NB4 (cell line): ENCODE results near the gene NUDCD2.

Experiments
- DNase-seq: peaks from one replicate; pipeline ENCODE4 v3.0.0; 2010; ENCODE audit warnings: low read depth
- H3K4me3 ChIP-seq: one replicate; pipeline ENCODE4 v1.5.1; 2011; ENCODE audit warnings: mild to moderate bottlenecking, low read depth, low read length, moderate library complexity
- MYC ChIP-seq: IDR thresholded peaks from 2 replicates; pipeline ENCODE4 v1.6.1; 2011; ENCODE audit warnings: low read depth, low read length
- POLR2A ChIP-seq: IDR thresholded peaks from 2 replicates; pipeline ENCODE4 v1.6.1; 2011; ENCODE audit warnings: mild to moderate bottlenecking; ENCODE audit not compliant: insufficient read length; ENCODE audit errors: extremely low read depth
- TF ChIP-seq, protein P1 (sequence below): IDR thresholded peaks from one replicate; pipeline ENCODE4 v1.5.1; 2012; ENCODE audit warnings: low read depth, low read length
- TF ChIP-seq, protein P2 (sequence below): IDR thresholded peaks from 2 replicates; pipeline ENCODE4 v1.6.1; 2011; ENCODE audit warnings: low read depth, low read length

Gene NUDCD2

DNA sequence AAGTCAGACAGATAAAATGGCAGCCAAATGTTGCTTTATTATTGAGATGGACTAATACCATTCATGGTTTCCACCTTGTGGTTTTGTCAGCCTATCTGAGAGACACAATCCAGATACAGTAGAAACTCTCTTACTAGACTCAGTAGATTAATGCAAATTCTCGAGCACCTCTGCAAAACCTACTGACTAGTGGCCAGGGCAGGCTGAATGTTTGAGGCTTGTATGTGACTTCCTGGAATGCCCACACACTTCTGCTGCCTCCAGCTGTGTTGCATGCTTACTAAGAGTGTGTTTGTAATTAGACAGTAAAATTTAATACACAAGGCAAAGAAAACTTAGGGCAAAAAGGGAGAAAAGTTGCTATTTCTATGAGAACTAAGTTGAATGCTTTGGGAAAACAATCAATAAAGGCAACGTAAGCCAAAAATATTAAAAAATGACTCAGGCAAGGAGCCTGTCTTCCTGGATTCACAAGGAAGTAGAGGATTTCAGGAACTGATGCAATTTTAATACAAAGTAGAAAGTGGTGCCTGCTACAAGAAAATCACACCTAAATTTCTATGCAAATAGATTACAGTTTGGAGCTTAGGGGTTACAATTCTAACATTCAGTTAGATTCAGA, 52.8 kb downstream of the NUDCD2 start:
- DNase-seq, result peak; percentile 30
- TF ChIP-seq, protein P1, sequence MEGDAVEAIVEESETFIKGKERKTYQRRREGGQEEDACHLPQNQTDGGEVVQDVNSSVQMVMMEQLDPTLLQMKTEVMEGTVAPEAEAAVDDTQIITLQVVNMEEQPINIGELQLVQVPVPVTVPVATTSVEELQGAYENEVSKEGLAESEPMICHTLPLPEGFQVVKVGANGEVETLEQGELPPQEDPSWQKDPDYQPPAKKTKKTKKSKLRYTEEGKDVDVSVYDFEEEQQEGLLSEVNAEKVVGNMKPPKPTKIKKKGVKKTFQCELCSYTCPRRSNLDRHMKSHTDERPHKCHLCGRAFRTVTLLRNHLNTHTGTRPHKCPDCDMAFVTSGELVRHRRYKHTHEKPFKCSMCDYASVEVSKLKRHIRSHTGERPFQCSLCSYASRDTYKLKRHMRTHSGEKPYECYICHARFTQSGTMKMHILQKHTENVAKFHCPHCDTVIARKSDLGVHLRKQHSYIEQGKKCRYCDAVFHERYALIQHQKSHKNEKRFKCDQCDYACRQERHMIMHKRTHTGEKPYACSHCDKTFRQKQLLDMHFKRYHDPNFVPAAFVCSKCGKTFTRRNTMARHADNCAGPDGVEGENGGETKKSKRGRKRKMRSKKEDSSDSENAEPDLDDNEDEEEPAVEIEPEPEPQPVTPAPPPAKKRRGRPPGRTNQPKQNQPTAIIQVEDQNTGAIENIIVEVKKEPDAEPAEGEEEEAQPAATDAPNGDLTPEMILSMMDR, result no peak
- TF ChIP-seq POLR2A, result no peak
- TF ChIP-seq, protein P2, sequence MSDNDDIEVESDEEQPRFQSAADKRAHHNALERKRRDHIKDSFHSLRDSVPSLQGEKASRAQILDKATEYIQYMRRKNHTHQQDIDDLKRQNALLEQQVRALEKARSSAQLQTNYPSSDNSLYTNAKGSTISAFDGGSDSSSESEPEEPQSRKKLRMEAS, result no peak
- no peak for TF ChIP-seq MYC

DNA sequence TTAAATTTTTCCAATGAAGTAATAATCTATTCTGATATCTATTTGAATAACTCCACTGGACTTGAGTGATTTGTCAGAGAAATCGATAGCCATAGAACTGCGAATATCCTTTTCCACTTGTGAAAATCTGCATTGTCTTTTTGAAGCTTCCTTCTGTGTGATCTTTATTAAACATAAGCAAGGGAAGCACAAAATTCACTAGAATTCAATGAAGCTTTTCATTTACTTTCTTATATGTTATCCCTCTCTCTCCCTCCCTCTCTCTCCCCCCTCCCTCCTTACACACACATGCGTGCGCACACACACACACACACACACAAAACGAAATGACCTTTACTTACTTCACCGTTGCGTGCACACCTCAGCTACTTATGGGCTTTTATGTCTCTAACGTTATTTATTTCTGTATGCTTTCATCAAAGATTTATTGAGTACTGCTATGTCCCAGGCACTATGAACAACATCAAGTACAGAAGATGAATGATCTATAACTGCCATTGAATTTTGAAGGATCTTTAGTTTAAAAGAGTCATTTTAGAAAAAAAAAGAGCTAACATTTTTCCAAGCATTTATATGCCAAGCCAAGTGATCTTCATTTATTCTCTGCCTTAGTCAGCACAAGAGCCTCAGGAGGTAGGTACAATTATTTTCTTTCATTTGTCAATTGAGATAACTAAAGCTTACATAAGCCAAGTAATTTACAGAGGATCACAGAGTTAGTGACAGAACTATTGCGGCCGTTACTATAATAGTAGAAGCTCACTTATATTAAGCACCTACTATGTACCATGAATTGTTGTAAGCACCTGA, 55.3 kb downstream of the NUDCD2 start:
- H3K4me3 ChIP-seq, result no peak overlapping the region
- no peak for DNase-seq
- no peak for TF ChIP-seq POLR2A
- TF ChIP-seq, protein P1, result no peak
- no peak for TF ChIP-seq MYC
- TF ChIP-seq, protein P2, result no peak

More for the DNA sequence above, 52.8 kb downstream of the NUDCD2 start:
- no peak overlapping the region for H3K4me3 ChIP-seq

DNA sequence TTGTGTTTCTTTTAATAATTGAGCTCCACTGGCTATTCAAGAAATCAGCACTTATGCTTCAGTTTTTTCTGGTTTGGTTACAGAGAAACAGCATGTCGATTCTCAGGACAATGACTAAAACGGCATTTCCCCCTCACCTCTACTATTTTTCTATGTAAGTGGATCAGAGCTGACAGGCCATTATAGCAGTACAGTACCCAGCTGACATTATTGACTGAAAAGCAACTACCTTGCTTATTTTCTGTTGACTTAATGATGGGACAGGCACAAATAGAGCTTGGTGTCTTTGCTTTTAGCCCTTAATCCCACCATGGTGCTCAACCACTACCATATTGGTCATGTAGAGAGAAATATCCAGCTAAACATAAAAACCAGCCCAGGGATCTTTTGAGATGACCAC, 57.9 kb downstream of the NUDCD2 start:
- H3K4me3 ChIP-seq, result no peak overlapping the region

DNA sequence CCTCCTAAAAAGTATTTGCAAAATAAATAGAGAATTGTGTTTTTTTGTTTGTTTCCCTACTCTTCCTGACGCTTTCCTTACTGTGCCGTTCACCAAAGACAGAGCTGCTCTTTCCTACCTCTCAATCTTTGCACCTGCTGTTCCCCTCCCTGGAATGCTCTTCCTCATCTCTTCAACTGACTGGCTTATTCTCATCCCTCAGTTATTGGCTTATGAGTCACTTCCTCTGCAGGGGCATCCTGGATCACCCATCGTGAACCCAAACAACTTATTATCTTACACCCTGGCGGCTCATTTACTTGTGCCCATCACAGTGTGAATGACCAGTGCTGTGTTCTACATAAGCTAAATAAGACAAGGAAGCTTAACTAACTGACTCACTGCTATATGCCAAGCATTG, 58.6 kb downstream of the NUDCD2 start:
- no peak overlapping the region for H3K4me3 ChIP-seq
- TF ChIP-seq MYC, result no peak
- no peak for TF ChIP-seq POLR2A
- TF ChIP-seq, protein P1, result no peak
- TF ChIP-seq, protein P2, result no peak
- DNase-seq, result peak; percentile 15

More for the DNA sequence above, 57.9 kb downstream of the NUDCD2 start:
- DNase-seq, result no peak
- TF ChIP-seq MYC (no peak), POLR2A (no peak)
- TF ChIP-seq, protein P1, result no peak
- TF ChIP-seq, protein P2, result no peak

DNA sequence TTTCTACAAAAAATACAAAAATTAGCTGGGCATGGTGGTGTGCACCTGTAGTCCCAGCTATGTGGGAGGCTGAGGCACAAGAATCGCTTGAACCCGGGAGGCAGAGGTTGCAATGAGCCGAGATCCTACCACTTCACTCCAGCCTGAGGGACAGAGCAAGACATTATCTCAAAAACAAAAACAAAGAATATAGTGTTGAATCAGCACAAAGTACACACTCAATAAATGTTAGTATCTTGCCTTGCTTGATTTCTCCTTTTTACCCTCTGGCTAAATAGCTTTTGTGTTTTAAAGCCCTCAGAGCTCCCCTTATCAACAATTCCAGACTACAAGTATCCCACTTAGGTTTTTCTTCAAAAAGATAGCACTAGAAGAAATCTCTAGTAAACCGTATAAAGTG, 60.0 kb downstream of the NUDCD2 start:
- no peak for DNase-seq
- no peak overlapping the region for H3K4me3 ChIP-seq
- TF ChIP-seq, protein P1, result no peak
- TF ChIP-seq, protein P2, result no peak
- no peak for TF ChIP-seq MYC
- TF ChIP-seq POLR2A, result no peak
